HuH-7 (cell line): ENCODE measurements around the gene EDARADD.
A peak's percentile ranks its signal among the peaks of the same experiment; 100 is the strongest.

Experiments
- DNase-seq: peaks from one replicate; pipeline ENCODE4 v3.0.0; 2011; ENCODE audit warnings: low spot score

EDARADD gene

DNA sequence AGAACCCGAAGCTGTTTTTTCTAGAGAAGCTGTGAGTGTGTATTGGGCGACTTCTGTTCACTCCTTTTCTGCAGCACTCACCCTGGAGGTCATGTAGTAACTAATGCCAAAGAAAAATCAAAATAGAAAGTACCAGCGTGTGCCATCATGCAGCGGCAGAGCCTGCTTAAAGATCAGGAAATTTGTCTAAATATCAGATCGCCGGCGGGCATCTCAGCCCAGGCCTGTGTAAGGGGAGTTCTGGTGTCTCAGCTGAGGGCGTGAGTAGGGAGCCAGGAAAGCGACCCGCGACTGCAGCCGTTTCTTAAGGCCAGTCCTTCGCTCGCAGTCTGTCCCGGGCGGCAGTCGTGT is 768 bp downstream of the EDARADD start:
- DNase-seq = no peak

DNA sequence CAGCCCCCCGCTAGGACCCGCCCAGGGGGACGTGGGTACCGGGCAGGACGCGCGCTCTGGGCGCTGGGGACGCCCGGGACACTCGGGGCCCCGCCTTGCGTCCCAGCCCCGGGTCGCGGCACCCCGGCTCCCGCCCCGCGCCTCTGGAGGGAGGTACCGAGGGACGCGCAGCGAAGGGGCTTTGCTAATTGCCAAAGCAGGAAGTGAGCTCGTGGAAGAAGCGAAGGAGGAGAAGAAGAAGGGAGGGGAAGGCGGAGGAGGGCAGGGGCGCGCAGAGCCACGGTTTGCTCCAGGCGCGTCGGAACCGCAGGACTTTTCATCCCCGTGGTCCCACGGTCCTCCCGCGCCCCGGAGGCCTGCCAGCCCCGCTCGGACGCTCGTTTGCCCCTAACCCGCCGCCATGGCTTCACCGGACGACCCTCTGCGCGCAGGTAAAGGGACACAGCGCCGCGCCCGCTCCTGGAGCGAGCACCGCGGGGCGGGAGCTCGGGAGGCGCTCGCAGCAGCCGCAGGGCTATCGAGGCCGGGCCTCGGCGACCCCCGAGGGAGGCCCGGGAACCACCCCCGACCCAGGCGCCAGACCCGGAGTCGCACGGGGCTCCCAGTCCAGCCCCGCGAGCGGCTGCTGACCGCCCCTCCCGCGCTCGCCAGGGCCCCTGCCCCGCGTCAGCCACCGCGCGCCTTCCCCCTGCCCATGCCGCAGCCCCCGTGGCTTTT is 1.3 kb downstream of the EDARADD start:
- DNase-seq = peak; percentile 58

DNA sequence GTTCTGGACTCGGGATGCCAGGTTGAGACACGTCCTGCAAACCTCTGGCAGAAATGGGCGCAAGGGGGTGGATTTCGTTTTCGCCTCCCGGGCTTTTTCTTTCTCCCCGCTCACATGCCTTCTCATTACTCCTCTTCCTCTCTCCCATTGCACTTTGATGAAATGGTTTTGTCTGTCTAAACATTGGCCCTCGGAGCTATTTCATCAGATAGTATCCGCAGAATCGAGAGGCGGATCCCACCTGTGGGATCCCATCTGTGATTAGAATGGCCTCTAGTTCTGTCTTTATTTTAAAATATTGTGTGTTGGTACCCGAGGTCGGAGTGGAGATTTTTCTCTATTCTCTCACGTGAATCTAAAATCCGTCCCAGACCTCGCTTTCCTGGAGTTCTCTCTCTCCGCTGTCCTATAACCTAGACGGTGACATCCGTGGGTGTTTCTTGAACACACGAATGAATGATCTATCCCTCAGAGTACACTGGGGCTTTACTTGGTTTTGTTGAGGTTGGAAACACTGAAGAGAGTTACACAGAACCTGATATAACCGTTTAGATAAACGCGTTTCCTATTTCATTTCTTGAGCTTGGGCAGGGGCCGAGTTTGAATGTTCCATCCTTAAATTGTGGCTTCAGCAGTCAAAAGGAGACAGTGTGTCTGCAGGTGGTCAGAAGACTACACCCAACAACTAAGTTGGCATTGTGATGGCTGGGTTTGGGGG is 2.0 kb downstream of the EDARADD start:
- DNase-seq = peak; percentile 36

GRCh38 chr1:236396665-236397043 is 2.6 kb downstream of the EDARADD start:
- DNase-seq = no peak

DNA sequence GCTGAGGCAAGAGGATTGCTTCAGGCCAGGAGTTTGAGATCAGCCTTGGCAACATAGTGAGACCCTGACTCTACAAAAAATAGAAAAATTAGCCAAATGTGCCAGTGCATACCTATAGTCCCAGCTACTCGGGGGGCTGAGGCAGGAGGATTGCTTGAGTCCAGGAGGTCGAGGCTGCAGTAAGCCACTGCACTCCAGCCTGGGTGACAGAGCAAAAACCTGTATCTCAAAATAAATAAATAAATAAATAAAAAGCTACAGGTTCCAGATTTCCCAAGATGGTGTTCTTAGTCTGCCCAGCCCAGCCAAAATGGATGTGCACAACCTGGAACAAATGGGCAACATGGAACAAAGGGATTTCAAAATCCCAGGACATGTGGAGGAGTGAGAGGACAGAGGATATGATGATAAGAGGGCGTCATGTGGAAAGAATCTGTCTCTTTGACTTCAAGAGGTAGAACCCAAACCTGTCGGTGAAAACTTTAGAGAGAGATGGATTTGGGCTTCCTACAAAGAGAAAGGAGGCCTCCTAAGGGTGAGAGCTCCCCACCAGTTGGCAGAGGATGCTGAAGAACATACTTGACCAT is 3.2 kb downstream of the EDARADD start:
- DNase-seq = no peak

DNA sequence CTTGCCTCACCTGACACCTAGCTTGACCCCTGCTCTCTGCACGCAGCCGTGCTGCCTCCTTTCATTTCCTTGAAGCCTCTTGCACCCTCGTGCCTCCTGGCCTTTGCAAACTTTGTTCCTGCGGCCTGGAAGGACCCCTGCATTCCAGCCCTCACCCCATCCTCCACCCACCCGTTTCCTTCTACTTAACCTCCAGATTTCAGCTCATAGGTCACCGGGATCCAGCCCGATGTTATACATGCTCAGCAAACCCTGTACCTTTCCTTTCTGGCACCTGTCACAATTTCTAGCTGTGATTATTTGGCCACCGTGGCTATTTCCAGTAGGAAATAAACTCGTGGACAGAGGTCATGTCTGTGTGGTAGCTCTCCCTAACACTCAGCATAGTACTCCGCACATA is 4.5 kb downstream of the EDARADD start:
- no peak for DNase-seq

DNA sequence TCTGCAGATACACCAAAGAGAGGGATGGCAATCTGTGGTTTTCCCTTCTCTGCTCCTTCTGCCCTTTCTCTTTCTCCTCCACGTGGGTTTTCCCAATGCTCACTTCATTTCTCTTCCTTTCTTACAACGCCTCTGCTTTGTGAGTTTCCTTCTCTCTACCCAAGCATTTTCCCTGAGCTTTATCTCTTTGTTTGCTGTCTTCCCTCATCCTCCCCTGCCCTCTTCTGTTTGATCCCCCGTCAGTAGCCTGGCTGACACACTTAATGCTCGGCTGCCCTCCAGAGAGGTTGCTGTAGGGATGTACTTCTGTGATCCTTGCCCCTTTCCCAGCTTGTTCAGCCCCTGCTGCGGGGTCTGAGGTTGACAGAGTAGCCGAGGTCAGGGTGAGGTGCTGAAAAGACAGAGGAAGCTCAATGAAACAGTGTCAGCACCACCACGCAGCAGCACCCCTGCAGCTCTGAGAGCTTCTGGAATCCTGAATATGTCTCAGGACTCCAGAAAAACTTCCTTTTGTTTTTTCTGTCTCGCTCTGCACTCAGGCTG is 6.0 kb downstream of the EDARADD start:
- DNase-seq = peak; percentile 42

DNA sequence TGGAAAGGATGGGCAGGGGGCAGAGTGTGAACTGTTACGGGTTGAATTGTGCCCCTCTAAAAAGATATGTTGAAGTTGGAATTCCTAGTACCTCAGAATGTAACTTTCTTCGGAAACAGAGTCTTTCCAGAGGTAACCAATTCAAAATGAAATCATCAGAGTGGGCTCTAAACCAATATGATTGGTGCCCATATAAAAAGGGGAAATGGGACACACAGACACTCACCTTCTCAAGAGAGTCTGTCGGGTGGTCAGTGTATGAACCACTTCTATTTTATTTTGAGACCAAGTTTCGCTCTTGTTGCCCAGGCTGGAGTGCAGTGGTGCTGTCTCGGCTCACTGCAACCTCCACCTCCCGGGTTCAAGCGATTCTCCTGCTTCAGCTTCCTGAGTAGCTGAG is 7.6 kb downstream of the EDARADD start:
- DNase-seq = no peak

DNA sequence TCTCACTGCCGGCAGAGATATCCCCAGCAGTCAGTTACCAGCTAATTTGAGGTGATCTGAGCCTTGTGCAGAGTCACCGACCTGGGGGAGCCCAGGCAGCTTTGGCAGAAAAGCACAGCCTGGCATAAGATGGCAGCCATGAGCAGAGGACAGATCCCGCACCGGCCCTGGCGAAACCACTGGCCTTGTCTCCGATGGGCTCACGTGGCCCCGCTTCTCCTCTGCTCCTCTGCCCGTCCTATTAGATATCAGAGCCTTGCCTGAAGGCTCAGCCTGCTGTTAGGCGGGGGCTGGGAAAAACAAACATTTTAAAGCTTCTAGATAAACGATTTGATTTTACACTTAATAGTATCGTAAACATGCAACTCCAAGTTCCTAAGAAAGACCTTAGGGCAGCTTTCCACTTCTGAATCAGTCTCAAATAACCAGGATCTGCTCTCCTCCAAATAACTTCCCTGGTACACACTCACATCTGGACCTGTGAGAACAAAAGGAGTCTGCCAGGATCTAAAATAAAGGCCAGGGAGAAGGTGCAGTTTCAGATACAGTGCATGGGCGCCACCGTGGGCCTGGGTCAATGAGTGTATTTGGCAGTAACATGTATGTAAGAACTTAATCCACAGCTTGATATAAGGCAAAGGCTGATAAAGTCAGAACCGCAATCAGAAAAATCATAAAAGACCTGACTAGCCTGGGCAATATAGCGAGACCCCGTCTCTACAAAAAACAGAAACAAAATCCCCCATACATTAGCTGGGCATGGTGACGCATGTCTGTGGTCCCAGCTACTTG is 10.0 kb downstream of the EDARADD start:
- DNase-seq = no peak

- DNase-seq = no peak
These were observed 13.0 kb downstream of the EDARADD start for GRCh38 chr1:236407059-236407458.

- no peak for DNase-seq
These were observed 19.6 kb downstream of the EDARADD start for GRCh38 chr1:236413688-236414087.

- DNase-seq = no peak
These were observed 22.1 kb downstream of the EDARADD start for GRCh38 chr1:236416165-236416564.

DNA sequence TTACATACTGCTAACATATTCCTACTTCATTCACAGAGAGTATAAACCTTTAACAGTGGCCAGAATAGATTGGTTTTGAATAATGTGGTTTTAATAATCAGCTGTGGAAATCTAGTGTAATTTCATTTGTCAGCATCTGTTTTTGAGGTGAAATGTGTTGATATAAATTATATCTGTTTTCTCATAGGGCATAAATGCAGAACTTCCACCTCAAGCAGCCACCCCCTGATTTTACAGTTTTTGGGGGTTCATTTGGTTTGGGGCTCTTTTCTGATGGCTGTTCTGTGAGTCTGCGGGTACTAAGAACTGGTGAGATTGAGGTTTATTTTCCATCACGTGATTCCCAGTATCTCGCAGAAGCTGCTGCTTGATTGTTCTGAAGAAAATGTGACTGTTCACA is 23.2 kb downstream of the EDARADD start:
- no peak for DNase-seq

DNA sequence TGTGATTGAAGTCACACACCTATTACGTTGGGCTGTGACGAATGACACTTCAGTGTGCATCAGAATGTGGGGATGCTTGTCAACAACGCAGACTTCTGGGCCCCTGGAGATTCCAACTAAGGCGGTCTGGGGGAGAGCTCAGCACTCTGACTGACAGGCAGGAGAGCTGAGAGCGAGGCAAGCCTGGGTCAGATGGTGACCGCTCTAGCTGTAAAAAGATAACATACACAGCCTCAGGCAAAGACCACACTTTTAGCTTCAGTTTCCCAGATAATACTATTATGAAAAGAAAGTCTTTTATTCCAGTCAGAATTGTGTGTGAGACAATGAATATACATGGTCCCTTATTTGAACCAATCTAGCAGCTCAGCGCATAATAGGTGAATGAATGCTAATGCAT is 25.4 kb downstream of the EDARADD start:
- no peak for DNase-seq

- DNase-seq = peak; percentile 33
These were observed 26.9 kb downstream of the EDARADD start for GRCh38 chr1:236421022-236421421.

- DNase-seq = no peak
These were observed 27.9 kb downstream of the EDARADD start for GRCh38 chr1:236421850-236422516.

DNA sequence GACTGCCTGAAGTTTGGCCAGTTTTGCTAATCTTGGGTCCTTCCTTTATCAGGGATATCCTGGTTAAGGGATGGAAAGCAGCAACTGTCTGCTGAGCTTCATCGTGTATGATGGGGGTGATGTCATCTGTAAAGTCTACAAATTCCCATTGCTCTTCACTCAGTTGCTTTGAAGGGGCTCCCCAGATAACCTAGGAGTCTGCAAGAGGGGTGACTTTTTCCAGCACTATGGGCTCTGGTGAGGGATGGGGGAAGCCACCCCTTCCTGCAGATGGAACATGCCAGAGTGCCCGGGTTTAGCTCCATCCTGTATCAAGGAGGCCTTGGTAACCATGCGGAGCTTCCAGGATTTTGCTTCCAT is 28.4 kb downstream of the EDARADD start:
- DNase-seq = no peak

DNA sequence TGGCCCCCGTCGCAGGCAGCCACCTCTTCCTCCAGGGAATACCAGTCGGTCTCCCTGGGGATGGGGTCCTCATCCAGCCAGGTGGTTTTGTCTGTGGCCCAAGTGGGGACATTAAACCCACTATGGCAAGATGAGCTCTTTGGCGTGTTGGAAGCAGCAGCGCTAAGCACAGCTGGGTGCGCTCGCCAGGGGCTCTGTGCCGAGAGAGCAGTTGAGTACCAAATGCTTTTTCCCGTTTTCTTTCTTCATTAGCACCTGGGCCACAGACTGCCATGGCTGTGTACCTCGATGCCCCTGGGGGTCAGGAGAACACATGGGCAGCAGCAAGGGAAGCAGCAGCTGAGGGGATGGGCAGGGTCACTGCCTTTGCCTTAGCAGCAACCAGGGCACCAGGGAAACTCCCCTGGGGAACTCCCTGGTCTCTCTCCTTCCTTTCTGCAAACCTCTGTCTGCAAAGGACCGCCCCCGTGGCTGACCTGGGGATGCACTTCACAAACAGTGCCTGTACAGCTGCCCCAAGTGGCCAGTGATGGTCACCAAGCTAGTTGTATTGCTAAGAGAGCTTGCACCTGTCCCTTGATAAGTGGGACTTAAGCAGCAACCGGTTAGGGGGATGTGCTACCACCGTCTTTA is 31.1 kb downstream of the EDARADD start:
- peak; percentile 23 for DNase-seq

GRCh38 chr1:236426215-236426614 is 32.1 kb downstream of the EDARADD start:
- DNase-seq = no peak

DNA sequence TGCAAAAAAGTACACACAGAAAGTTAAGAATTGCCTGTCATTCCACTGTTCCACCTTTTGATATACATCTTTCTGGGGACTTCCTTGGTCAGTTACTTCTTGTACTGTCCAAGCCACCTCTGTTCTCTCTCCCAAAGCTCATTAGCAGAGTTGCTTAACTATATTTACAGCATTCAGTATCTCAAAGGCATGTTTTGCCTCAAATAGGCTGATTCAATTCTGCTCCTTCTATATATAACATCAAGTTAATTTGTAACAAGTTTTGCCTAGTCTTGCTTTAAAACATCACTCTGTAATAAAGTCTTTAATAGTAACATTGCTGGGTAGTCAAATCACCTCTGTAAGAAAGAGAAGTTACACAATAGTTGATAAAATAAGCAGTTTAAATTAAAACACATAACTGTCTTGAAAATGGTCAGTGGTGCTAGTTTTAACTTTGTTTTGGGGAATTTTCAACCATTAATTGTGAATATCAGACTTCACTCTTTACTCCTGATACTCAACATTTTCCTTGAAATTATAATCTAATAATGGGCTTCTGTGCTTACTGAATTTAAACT is 35.7 kb downstream of the EDARADD start:
- DNase-seq = no peak

DNA sequence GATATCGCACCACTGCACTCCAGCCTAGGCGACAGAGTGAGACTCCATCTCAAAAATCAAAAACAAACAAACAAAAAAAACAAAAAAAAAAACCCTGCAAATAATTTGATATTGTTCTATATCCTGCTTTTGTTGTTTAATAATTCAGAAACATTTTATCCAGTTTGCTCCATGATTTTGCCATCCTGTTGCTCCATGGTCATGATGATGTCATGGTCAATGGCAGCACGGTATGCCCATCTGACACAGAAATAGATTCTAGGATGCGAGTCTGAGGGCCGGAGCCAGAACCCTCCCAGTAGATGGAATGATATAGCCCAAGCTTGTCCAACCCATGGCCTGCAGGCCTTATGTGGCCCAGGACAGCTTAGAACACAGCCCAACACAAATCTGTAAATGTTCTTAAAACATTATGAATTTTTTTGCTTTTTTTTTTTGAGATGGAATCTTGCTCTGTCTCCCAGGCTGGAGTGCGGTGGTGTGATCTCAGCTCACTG is 39.8 kb downstream of the EDARADD start:
- DNase-seq = no peak
